ENCODE measurements around the gene ROS1. TPM values are rescaled to one million over a fixed set of nuclear protein-coding genes. Genes with fewer than 3 reads are reported as not detected.

ROS1 gene
- total RNA-seq, 1 donor from 2014 or later = not detected

- Histone ChIP-seq H4K20me1 (ENCODE audit: low read depth) (no peaks in the 10 kb centered on the region), H3K27ac (no peak overlapping the region), H2AFZ (replicated peaks) (no peak overlapping the region), H3K9ac (no peak overlapping the region), H3K9me3 (ENCODE audit: low read depth) (no peaks in the 10 kb centered on the region), H3K79me2 (ENCODE audit: low read depth) (no peaks in the 10 kb centered on the region), H3K36me3 (no peaks in the 10 kb centered on the region), H3K27me3 (no peaks in the 10 kb centered on the region), H3K4me3 (no peak overlapping the region), H3K4me2 (no peak overlapping the region), H3K4me1 (no peaks in the 10 kb centered on the region), H3F3A (ENCODE audit: low read depth) (no peaks in the 10 kb centered on the region)
- no peak for TF ChIP-seq CTCF (IDR thresholded peaks at IDR 0.05)
- no peak for TF ChIP-seq EZH2phosphoT487 (IDR thresholded peaks at IDR 0.05)
- no peak for TF ChIP-seq EZH2 (IDR thresholded peaks at IDR 0.05)
- Mint-ChIP-seq H3K36me3 (no peaks in the 10 kb centered on the region), H3K27ac (no peak overlapping the region), H3K4me3 (no peak overlapping the region), H3K4me1 (no peaks in the 10 kb centered on the region), H3K27me3 (ENCODE audit: insufficient read depth, low read depth) (peaks cover 2% of the 10 kb centered on the region), H3K9me3 (no peaks in the 10 kb centered on the region)
- DNase-seq (ENCODE audit: low spot score) = no peak
These were observed 36.3 kb downstream of the ROS1 start for GRCh38 chr6:117389227-117390057.

GRCh38 chr6:117387454-117387974 is 38.2 kb downstream of the ROS1 start:
- TF ChIP-seq CTCF (IDR thresholded peaks at IDR 0.05) (no peak), EZH2 (IDR thresholded peaks at IDR 0.05) (no peak), EZH2phosphoT487 (IDR thresholded peaks at IDR 0.05) (no peak)
- no peaks in the 10 kb centered on the region for H3K4me1 Mint-ChIP-seq
- Histone ChIP-seq H3K27ac (no peak overlapping the region), H3K4me3 (no peak overlapping the region), H3K9ac (no peak overlapping the region), H2AFZ (replicated peaks) (no peak overlapping the region), H3K36me3 (no peaks in the 10 kb centered on the region), H3K27me3 (no peaks in the 10 kb centered on the region), H3K4me2 (no peak overlapping the region), H3K79me2 (ENCODE audit: low read depth) (no peaks in the 10 kb centered on the region), H3F3A (ENCODE audit: low read depth) (no peaks in the 10 kb centered on the region), H3K4me1 (no peaks in the 10 kb centered on the region), H4K20me1 (ENCODE audit: low read depth) (no peaks in the 10 kb centered on the region), H3K9me3 (ENCODE audit: low read depth) (no peaks in the 10 kb centered on the region)
- H3K36me3 Mint-ChIP-seq = no peaks in the 10 kb centered on the region
- H3K4me3 Mint-ChIP-seq = no peak overlapping the region
- H3K27ac Mint-ChIP-seq = no peak overlapping the region
- no peaks in the 10 kb centered on the region for H3K9me3 Mint-ChIP-seq
- H3K27me3 Mint-ChIP-seq (ENCODE audit: insufficient read depth, low read depth) = peaks cover 2% of the 10 kb centered on the region
- no peak for DNase-seq (ENCODE audit: low spot score)

GRCh38 chr6:117384659-117385058 is 41.1 kb downstream of the ROS1 start:
- Histone ChIP-seq H3K4me1 (no peaks in the 10 kb centered on the region), H3K27me3 (no peaks in the 10 kb centered on the region), H3K9ac (no peak overlapping the region), H3K9me3 (ENCODE audit: low read depth) (no peaks in the 10 kb centered on the region), H3K79me2 (ENCODE audit: low read depth) (no peaks in the 10 kb centered on the region), H3K27ac (no peak overlapping the region), H2AFZ (replicated peaks) (no peak overlapping the region), H3K4me2 (no peak overlapping the region), H3K4me3 (no peak overlapping the region), H3F3A (ENCODE audit: low read depth) (no peaks in the 10 kb centered on the region), H4K20me1 (ENCODE audit: low read depth) (no peaks in the 10 kb centered on the region), H3K36me3 (no peaks in the 10 kb centered on the region)
- Mint-ChIP-seq H3K4me1 (no peaks in the 10 kb centered on the region), H3K27me3 (ENCODE audit: insufficient read depth, low read depth) (peaks cover 2% of the 10 kb centered on the region), H3K9me3 (no peaks in the 10 kb centered on the region), H3K4me3 (no peak overlapping the region), H3K27ac (no peak overlapping the region), H3K36me3 (no peaks in the 10 kb centered on the region)
- no peak for TF ChIP-seq CTCF (IDR thresholded peaks at IDR 0.05)
- no peak for TF ChIP-seq EZH2 (IDR thresholded peaks at IDR 0.05)
- TF ChIP-seq EZH2phosphoT487 (IDR thresholded peaks at IDR 0.05) = no peak
- no peak for DNase-seq (ENCODE audit: low spot score)

Measured in neural progenitor cell (in vitro differentiated cells).